Activated naive CD8-positive, alpha-beta T cell treated with anti-CD3 and anti-CD28 coated beads, Interleukin-2, amount 50 U/mL, for 16 hours (primary cell): ENCODE measurements around the gene DLG5.
"Not testable (repeated sequence)": the region's sequence is repeated elsewhere in the genome, so short reads cannot be mapped to it uniquely, and the experiment has no call there.

Experiments
- DNase-seq: peaks from one replicate; pipeline ENCODE4 v3.0.0-alpha.2; 2020; ENCODE audit warnings: low read depth, low spot score

Gene DLG5

GRCh38 chr10:77770081-77770867 lies 156.3 kb downstream of the DLG5 start:
- DNase-seq = no peak

DNA sequence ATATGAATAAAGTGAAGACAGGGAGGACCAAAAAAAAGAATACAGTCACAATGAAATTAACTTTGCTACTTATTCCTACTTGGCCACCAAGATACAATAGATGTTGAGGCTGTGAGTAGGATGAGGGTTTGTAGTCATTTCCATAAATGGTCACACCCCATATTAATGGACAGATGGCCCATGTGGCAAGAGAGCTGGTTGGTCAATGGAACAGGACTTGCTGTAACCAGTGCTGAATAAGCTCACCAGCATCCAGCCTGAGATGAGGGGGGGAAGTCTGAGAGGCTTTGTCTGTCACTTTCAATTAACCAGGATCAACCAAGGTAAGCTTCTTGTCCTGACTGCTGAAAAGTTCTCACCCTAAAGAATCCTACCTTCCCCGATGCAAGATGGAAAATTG lies 158.5 kb downstream of the DLG5 start:
- DNase-seq = no peak

GRCh38 chr10:77763453-77764430 lies 162.8 kb downstream of the DLG5 start:
- no peak for DNase-seq

DNA sequence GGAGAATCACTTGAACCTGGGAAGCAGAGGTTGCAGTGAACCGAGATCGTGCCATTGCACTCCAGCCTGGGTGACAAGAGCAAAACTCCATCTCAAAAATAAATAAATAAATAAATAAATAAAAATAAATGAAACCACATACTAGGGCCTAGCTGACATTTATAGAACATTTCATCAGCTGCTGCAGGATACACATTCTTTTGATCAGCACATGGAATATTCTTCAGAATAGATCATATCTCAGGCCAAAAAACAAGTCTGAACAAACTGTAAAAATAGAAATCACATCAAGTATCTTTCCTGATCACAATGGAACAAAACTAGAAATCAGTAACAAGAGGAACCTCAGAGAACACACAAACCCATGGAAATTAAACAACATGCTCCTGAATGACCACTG lies 168.1 kb downstream of the DLG5 start:
- not testable (repeated sequence) for DNase-seq

- DNase-seq = no peak
Measured at GRCh38 chr10:77756319-77757232, 170.0 kb downstream of the DLG5 start.

DNA sequence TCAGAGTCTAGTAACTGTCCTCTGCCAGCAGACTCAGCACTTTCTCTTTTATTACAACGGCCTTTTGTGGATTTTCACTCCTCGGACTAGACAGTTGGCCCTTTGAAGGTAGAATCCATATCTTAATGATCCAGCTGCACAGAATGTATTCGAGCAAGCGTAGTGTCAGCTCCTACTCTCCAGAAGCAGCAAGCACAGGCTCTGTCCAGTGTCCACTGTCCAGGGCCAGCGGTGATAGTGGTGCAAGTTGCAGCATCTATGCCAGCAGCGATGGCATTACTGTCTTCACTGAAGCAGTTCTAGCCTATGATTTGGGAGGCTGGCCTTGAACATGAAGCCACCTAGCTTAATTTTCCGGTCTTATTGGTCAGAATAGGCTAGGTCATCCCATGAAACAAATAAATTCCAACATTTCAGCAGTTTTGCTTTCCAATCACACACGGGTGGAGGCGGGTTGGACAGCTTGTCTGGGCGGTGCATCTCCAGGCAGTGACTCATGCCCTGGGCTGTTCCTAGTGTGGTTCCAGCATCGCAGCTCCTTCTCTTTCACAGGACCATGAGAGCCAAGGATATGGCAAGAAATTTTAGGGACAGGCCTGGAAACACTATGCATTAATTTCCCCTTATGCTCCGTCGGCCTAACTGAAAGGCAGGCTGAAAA lies 180.4 kb downstream of the DLG5 start:
- no peak for DNase-seq

- no peak for DNase-seq
Measured at GRCh38 chr10:77744245-77744644, 182.3 kb downstream of the DLG5 start.

- DNase-seq = no peak
Measured at GRCh38 chr10:77742172-77742571, 184.4 kb downstream of the DLG5 start.

GRCh38 chr10:77741746-77742145 lies 184.8 kb downstream of the DLG5 start:
- no peak for DNase-seq
